Activated B cell treated with CpG ODN at 0.5 μM for 24 hours (primary cell): ENCODE results near the gene TCF7. TPM values are rescaled to one million over a fixed set of nuclear protein-coding genes. Genes with fewer than 3 reads are reported as not detected.

ENCODE experiments used
- ATAC-seq: fragments of 200-7000 bp; cut with Tn5 transposase; one replicate; pipeline ENCODE4 v1.10.0; 2021; ENCODE audit warnings: low read depth, mild to moderate bottlenecking, moderate library complexity
- CTCF ChIA-PET: fragments of 350-600 bp; sonication (Branson Sonifier 250); formaldehyde crosslinking; loops from one replicate; lab custom pipeline; 2021; ENCODE audit warnings: antibody characterized with exemption; lab: Charles Lee
- POLR2A ChIA-PET: fragments of 350-600 bp; sonication (Branson Sonifier 250); formaldehyde crosslinking; loops from one replicate; lab custom pipeline; 2021; ENCODE audit warnings: antibody characterized with exemption; lab: Charles Lee
- DNase-seq: peaks from one replicate; pipeline ENCODE4 v3.0.0; 2022
- H3K27ac Mint-ChIP-seq: one replicate; pipeline ENCODE4 v1.8.0; 2020; ENCODE audit warnings: mixed read lengths
- H3K27me3 Mint-ChIP-seq: one replicate; pipeline ENCODE4 v1.8.0; 2021; ENCODE audit warnings: mixed read lengths
- H3K36me3 Mint-ChIP-seq: one replicate; pipeline ENCODE4 v1.8.0; 2021; ENCODE audit warnings: low read depth, mixed read lengths
- H3K4me1 Mint-ChIP-seq: one replicate; pipeline ENCODE4 v1.8.0; 2021; ENCODE audit warnings: mixed read lengths
- H3K4me3 Mint-ChIP-seq: one replicate; pipeline ENCODE4 v1.8.0; 2020; ENCODE audit warnings: mild to moderate bottlenecking, mixed read lengths
- H3K9me3 Mint-ChIP-seq: one replicate; pipeline ENCODE4 v1.8.0; 2020; ENCODE audit warnings: mixed read lengths
- intact Hi-C: fragments of 100-400 bp; cut with micrococcal nuclease; formaldehyde crosslinking; loops from one replicate; pipeline ENCODE4 v1.15.1; 2024
- total RNA-seq: library from RNA; stranded (reverse); gene quantifications from 2 replicates; pipeline ENCODE4 v1.2.3, GENCODE V29; 2022
- TF ChIP-seq, protein P1 (sequence below): fragments of 200-600 bp; IDR thresholded peaks from one replicate; pipeline ENCODE4 v1.8.0; 2022; ENCODE audit warnings: antibody characterized with exemption, mild to moderate bottlenecking

The TCF7 gene
- total RNA-seq, 1 donor from 2014 or later, result 15.8 TPM

DNA sequence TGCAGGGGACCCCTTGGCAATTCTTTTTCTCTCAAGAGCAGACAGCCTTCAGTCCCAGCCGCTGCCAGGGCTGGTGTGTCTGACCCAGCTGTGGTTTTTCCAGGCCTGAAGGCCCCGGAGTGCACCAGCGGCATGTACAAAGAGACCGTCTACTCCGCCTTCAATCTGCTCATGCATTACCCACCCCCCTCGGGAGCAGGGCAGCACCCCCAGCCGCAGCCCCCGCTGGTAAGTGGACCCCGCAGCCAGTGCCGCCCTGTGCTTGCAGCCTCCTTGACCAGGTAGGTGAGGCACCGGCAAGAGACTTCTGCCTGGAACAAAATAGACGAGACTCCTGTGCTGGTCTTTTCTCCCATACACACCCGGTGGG is 1.3 kb downstream of the TCF7 start:
- DNase-seq, result no peak
- Mint-ChIP-seq H3K4me3 (peak overlapping the region; percentile 62), H3K36me3 (peaks cover 5% of the 10 kb centered on the region), H3K27me3 (peaks cover 10% of the 10 kb centered on the region), H3K9me3 (no peaks in the 10 kb centered on the region), H3K27ac (no peak overlapping the region), H3K4me1 (peaks cover 24% of the 10 kb centered on the region)
- ChIA-PET POLR2A (interaction anchor here (1.1 to 1.8 kb wide), 3 partner anchors 9 to 16 kb away, joined by 3 to 5 read pairs (median 4); no protein-coding TSS in a partner anchor), CTCF (interaction anchor here (1.0 to 6.2 kb wide), 4 partner anchors 11 to 25 kb away, joined by 3 to 51 read pairs (median 26); no protein-coding TSS in a partner anchor)
- TF ChIP-seq, protein P1, sequence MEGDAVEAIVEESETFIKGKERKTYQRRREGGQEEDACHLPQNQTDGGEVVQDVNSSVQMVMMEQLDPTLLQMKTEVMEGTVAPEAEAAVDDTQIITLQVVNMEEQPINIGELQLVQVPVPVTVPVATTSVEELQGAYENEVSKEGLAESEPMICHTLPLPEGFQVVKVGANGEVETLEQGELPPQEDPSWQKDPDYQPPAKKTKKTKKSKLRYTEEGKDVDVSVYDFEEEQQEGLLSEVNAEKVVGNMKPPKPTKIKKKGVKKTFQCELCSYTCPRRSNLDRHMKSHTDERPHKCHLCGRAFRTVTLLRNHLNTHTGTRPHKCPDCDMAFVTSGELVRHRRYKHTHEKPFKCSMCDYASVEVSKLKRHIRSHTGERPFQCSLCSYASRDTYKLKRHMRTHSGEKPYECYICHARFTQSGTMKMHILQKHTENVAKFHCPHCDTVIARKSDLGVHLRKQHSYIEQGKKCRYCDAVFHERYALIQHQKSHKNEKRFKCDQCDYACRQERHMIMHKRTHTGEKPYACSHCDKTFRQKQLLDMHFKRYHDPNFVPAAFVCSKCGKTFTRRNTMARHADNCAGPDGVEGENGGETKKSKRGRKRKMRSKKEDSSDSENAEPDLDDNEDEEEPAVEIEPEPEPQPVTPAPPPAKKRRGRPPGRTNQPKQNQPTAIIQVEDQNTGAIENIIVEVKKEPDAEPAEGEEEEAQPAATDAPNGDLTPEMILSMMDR, result no peak
- no peak for ATAC-seq
- intact Hi-C loops, result loop anchor here (2.0 kb wide), 1 partner anchor 17 kb away; no protein-coding TSS in a partner anchor

DNA sequence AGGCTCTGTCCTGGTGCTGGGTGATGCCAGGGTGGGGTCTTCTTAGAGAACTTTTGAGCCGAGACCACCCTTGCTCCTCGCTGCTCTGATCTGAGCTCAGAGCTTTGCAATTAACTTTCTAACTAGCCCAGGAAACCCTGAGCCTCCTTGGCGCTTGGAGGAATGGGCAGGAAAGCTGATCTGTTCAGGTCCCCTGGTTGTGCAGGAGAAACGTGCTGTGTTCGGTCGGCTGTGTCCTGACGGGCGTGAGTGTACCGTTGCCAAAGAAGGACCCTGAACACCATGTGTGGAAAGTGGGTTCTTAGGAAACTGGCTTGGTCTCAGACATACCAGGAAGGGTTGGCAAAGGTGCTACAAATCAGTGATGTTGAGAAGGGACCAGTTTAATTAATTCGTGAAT is 1.8 kb downstream of the TCF7 start:
- H3K9me3 Mint-ChIP-seq, result no peaks in the 10 kb centered on the region
- no peak for ATAC-seq
- no peak overlapping the region for H3K27ac Mint-ChIP-seq
- POLR2A ChIA-PET, result interaction anchor here (1.1 to 1.4 kb wide), 2 partner anchors 14 to 16 kb away, joined by 3 to 4 read pairs; no protein-coding TSS in a partner anchor
- TF ChIP-seq, protein P1, result no peak
- H3K4me1 Mint-ChIP-seq, result peaks cover 24% of the 10 kb centered on the region
- H3K36me3 Mint-ChIP-seq, result peaks cover 5% of the 10 kb centered on the region
- intact Hi-C loops, result no loop called here
- H3K27me3 Mint-ChIP-seq, result peaks cover 10% of the 10 kb centered on the region
- peak overlapping the region; percentile 62 for H3K4me3 Mint-ChIP-seq
- CTCF ChIA-PET, result interaction anchor here (4.8 to 6.2 kb wide), 2 partner anchors 15 to 24 kb away, joined by 21 to 51 read pairs; no protein-coding TSS in a partner anchor
- DNase-seq, result no peak

DNA sequence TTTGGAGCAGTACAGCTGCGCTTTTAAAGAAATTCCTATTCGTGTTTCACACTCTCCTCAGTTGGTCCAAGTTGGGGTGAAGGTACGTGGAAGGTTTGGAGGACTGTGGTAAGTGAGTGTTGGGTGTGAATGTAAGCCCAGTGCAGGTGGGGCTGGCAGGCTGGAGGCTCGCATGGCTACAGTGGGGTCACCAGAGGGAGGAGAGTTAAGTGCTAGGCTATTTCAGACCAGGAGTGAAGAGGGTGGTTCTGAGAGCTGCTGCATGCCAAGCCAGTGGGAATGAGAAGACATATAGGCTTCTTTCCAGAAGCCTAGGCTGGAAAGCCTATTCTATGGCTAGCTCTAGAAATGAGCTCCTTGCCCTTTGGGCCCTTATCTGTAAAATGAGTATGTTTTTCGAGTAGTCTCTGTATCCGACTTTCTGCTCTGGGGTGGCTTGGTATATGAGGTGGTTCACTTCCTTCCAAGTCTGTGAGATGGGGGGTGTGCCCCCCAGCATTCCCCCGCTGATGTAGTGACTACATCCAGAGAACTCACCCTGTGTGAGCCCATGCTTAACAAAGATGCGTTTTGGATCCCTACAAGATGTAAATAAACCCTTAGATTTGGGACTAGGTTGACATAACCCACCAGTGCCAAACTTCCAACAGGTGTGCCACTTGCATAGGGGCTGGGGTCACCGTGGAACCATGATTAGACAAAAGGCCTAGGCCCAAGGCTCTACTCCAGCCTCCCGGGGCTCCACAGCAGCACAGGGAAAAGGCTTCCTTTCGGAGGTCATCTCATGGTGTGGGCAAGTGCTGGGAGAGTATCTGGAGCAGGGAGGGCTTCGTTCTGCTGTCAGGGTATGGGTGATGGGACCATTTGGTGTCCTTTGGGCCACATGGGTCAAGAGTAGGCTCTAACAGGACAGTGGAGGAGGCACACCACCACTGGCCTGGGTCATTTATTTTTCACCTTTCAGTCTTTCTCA is 2.6 kb downstream of the TCF7 start:
- Mint-ChIP-seq H3K4me3 (peak overlapping the region; percentile 62), H3K27ac (peak overlapping the region; percentile 16), H3K9me3 (no peaks in the 10 kb centered on the region), H3K4me1 (peaks cover 29% of the 10 kb centered on the region), H3K27me3 (peaks cover 9% of the 10 kb centered on the region), H3K36me3 (peaks cover 5% of the 10 kb centered on the region)
- CTCF ChIA-PET, result interaction anchor here (1.0 to 6.2 kb wide), 4 partner anchors 15 to 78 kb away, joined by 5 to 51 read pairs (median 13); no protein-coding TSS in a partner anchor
- DNase-seq (no peak), ATAC-seq (no peak)
- POLR2A ChIA-PET, result interaction anchor here (1.1 to 1.4 kb wide), 2 partner anchors 14 to 17 kb away, joined by 3 to 4 read pairs; no protein-coding TSS in a partner anchor
- TF ChIP-seq, protein P1, result no peak
- intact Hi-C loops, result no loop called here

DNA sequence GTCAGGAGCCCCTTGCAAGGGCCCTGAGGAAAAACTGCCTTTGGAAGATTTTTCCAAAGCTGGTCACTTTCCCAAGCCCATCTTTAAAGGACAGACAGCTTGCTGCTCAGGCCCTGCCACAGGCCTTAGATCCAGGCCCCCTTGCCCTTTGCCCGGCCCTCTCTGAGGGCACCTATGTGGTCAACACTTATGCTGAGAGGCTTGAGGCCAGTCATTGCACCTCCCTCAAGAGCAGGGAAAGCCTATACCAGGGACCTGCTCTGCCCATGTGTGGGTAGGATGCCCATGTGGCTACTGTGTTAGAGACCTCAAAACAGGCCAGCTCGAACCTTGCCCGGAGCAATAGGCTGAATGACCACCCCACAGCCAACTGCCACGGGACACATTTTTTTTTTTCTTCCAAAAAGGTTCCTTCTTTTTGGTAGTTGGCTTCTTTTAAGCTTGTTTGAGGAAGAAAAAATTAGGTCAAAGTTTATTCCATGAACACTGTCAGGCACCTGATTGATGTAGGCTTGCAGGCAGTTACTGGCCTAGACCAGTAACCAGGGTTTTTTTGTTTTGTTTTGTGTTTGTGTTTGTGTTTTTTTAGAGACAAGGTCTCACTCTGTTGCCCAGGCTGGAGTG is 3.8 kb downstream of the TCF7 start:
- POLR2A ChIA-PET, result interaction anchor here (0.6 to 1.2 kb wide), 4 partner anchors 14 to 126 kb away, joined by 3 to 9 read pairs (median 5); no protein-coding TSS in a partner anchor
- Mint-ChIP-seq H3K27ac (no peak overlapping the region), H3K4me1 (peaks cover 36% of the 10 kb centered on the region), H3K9me3 (no peaks in the 10 kb centered on the region), H3K4me3 (no peak overlapping the region), H3K36me3 (peaks cover 5% of the 10 kb centered on the region), H3K27me3 (no peaks in the 10 kb centered on the region)
- intact Hi-C loops, result no loop called here
- DNase-seq (no peak), ATAC-seq (no peak)
- TF ChIP-seq, protein P1, result no peak
- CTCF ChIA-PET, result interaction anchor here (0.7 to 4.8 kb wide), 5 partner anchors 17 to 79 kb away, joined by 4 to 21 read pairs (median 5); no protein-coding TSS in a partner anchor
